Neural crest cell (in vitro differentiated cells): ENCODE results near the gene CACNB3. TPM values are rescaled to one million over a fixed set of nuclear protein-coding genes. Genes with fewer than 3 reads are reported as not detected.
A peak's percentile ranks its signal among the peaks of the same experiment; 100 is the strongest.

Experiments used
- DNase-seq: peaks from one replicate; pipeline ENCODE4 v3.0.0; 2021; ENCODE audit warnings: low read depth, mixed read lengths, low spot score
- H3K27ac Mint-ChIP-seq: one replicate; pipeline ENCODE4 v1.8.0; 2021; ENCODE audit warnings: mild to moderate bottlenecking, mixed read lengths; ENCODE audit not compliant: unreplicated experiment
- H3K27me3 Mint-ChIP-seq: 2 replicates; pipeline ENCODE4 v1.8.0; 2021; ENCODE audit warnings: low read depth, mild to moderate bottlenecking, mixed read lengths
- H3K36me3 Mint-ChIP-seq: 2 replicates; pipeline ENCODE4 v1.8.0; 2021; ENCODE audit warnings: low read depth, mild to moderate bottlenecking, mixed read lengths
- H3K4me1 Mint-ChIP-seq: 2 replicates; pipeline ENCODE4 v1.8.0; 2021; ENCODE audit warnings: mixed read lengths
- H3K4me3 Mint-ChIP-seq: one replicate; pipeline ENCODE4 v1.8.0; 2021; ENCODE audit warnings: mild to moderate bottlenecking, mixed read lengths
- H3K9me3 Mint-ChIP-seq: 2 replicates; pipeline ENCODE4 v1.8.0; 2021; ENCODE audit warnings: mixed read lengths
- CTCF ChIP-seq: fragments of 200-600 bp; sonication (generic); conservative IDR thresholded peaks from 2 replicates; pipeline ENCODE4 v1.5.0; 2021; ENCODE audit warnings: antibody characterized with exemption, mild to moderate bottlenecking
- long read RNA-seq: library from polyadenylated mRNA; unstranded; transcript quantifications from one replicate; pipeline ENCODE4 v2.0.0, GENCODE V29; 2020
- total RNA-seq: library from RNA; stranded (reverse); gene quantifications from 2 replicates; pipeline ENCODE4 v1.2.1, GENCODE V29; 2021

Gene CACNB3
- 57.4 and 59.7 TPM in 2 replicates for total RNA-seq
- long read RNA-seq, partial matches to known transcripts, result 0 of 1 reads
- long read RNA-seq, other reads (novel, unspliced or antisense), result 1 of 1 reads

- peak within 1 kb of the TSS; percentile 90 for H3K27ac Mint-ChIP-seq
- DNase-seq, result peak; percentile 68
- peaks cover 38% of the 10 kb centered on the region for H3K4me1 Mint-ChIP-seq
- peaks cover 10% of the 10 kb centered on the region for H3K27me3 Mint-ChIP-seq
- no peaks in the 10 kb centered on the region for H3K9me3 Mint-ChIP-seq
- no peaks in the 10 kb centered on the region for H3K36me3 Mint-ChIP-seq
- TF ChIP-seq CTCF, result no peak
- peak within 1 kb of the TSS; percentile 97 for H3K4me3 Mint-ChIP-seq
These were observed at the start of gene CACNB3 for GRCh38 chr12:48817873-48818830. Gene CACNB3 (plus strand): TSS chr12:48818496. CDS start chr12:48818930, 434 bp downstream.

DNA sequence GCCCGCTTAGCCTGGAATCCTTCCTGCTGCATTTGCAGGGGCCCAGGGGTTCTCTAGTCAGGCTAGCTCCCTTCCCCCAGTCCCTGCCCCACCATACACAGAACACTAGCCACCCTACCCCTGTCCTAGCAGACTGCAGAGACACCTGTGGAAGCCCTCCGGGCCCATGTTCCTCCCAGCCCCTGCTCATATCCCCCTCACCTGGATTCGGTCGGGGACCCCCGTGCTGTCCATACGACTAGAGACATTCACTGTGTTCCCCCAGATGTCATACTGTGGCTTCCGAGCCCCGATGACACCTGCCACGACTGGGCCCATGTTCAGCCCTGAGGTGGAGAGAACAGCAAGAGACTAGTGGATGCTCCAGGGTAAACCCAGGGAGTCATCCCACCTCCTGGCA lies 49.6 kb upstream of the CACNB3 start:
- H3K36me3 Mint-ChIP-seq, result peaks cover 18% of the 10 kb centered on the region
- H3K4me1 Mint-ChIP-seq, result peaks cover 11% of the 10 kb centered on the region
- no peak for DNase-seq
- H3K27ac Mint-ChIP-seq, result no peak overlapping the region
- H3K9me3 Mint-ChIP-seq, result no peaks in the 10 kb centered on the region
- TF ChIP-seq CTCF, result no peak
- H3K27me3 Mint-ChIP-seq, result no peaks in the 10 kb centered on the region
- no peak overlapping the region for H3K4me3 Mint-ChIP-seq

- Mint-ChIP-seq H3K27ac (no peak overlapping the region), H3K4me1 (peaks cover 7% of the 10 kb centered on the region), H3K9me3 (no peaks in the 10 kb centered on the region), H3K27me3 (no peaks in the 10 kb centered on the region), H3K36me3 (peaks cover 22% of the 10 kb centered on the region), H3K4me3 (no peak overlapping the region)
- no peak for TF ChIP-seq CTCF
- DNase-seq, result no peak
These were observed 47.5 kb upstream of the CACNB3 start for GRCh38 chr12:48770756-48771155.

- Mint-ChIP-seq H3K36me3 (peaks cover 22% of the 10 kb centered on the region), H3K4me1 (peaks cover under 1% of the 10 kb centered on the region), H3K4me3 (no peak overlapping the region), H3K27ac (no peak overlapping the region), H3K9me3 (no peaks in the 10 kb centered on the region), H3K27me3 (no peaks in the 10 kb centered on the region)
- TF ChIP-seq CTCF, result no peak
- no peak for DNase-seq
These were observed 46.6 kb upstream of the CACNB3 start for GRCh38 chr12:48771588-48772112.

DNA sequence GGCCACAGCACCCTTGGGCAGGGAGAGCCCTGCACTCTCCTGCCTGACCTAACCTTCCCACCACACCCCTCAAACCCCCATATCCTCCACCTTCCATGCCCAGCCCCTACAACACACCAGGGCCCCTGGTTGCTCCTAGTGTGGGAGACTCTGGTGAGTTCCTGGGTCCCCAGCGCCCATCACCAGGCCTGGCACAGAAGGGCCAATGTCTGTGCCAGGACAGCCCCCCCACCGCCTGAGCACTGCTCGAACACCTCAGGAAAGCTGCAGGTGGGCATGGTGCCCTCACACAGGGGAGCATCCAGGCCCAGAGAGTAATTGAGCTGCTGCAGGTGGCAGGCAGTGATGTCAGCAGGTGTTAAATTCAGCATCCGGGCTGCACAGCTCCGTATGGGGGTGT lies 44.6 kb upstream of the CACNB3 start:
- Mint-ChIP-seq H3K36me3 (peaks cover 25% of the 10 kb centered on the region), H3K27ac (peak overlapping the region; percentile 43), H3K9me3 (no peaks in the 10 kb centered on the region), H3K4me1 (no peaks in the 10 kb centered on the region), H3K4me3 (no peak overlapping the region), H3K27me3 (no peaks in the 10 kb centered on the region)
- DNase-seq, result no peak
- TF ChIP-seq CTCF, result no peak
